IMR-90 (cell line): Measurements from ENCODE around the gene SLC35F3. TPM values are rescaled to one million over a fixed set of nuclear protein-coding genes. Genes with fewer than 3 reads are reported as not detected.

ENCODE experiments used
- ATAC-seq: fragments of 200-7000 bp; cut with Tn5 transposase; 2 replicates; pipeline ENCODE4 v1.9.1; 2020; ENCODE audit warnings: low read depth, mild to moderate bottlenecking, moderate library complexity
- BruUV-seq: library from RNA; stranded (reverse); fragments of 400-500 nt; replicated peaks from 2 replicates; lab custom pipeline; 2021; lab: Mats Ljungman, UMichigan
- CTCF ChIA-PET: fragments of 300-600 bp; formaldehyde crosslinking; extraction: SDS; loops from one replicate; lab custom pipeline; 2021; ENCODE audit warnings: antibody characterized with exemption; lab: Yijun Ruan, JAX
- POLR2A ChIA-PET: fragments of 300-600 bp; sonication (Branson Sonifier 250); formaldehyde crosslinking; loops from one replicate; lab custom pipeline; 2022; ENCODE audit warnings: antibody characterized with exemption; ENCODE audit not compliant: unreplicated experiment; lab: Charles Lee
- DNase-seq: peaks from one replicate; pipeline ENCODE4 v3.0.0; 2013
- H2AFZ ChIP-seq: replicated peaks from 2 replicates; pipeline ENCODE3; 2013; ENCODE audit warnings: low read length, mild to moderate bottlenecking; ENCODE audit not compliant: poor library complexity
- H2AK5ac ChIP-seq: 2 replicates; pipeline ENCODE4 v1.6.1; 2013; ENCODE audit warnings: low read depth, low read length, inconsistent platforms
- H2AK9ac ChIP-seq: replicated peaks from 2 replicates; pipeline ENCODE3; 2013; ENCODE audit warnings: mild to moderate bottlenecking, low read depth, low read length, moderate library complexity; ENCODE audit not compliant: poor library complexity
- H2BK120ac ChIP-seq: 2 replicates; pipeline ENCODE4 v1.6.1; 2013; ENCODE audit warnings: low read depth, low read length, inconsistent platforms
- H2BK15ac ChIP-seq: 3 replicates; pipeline ENCODE4 v1.6.1; 2013; ENCODE audit warnings: low read depth, low read length, inconsistent platforms
- H2BK20ac ChIP-seq: 2 replicates; pipeline ENCODE4 v1.6.1; 2013; ENCODE audit warnings: low read depth, mild to moderate bottlenecking, inconsistent platforms, low read length, moderate library complexity
- H2BK5ac ChIP-seq: 2 replicates; pipeline ENCODE4 v1.6.1; 2013; ENCODE audit warnings: mild to moderate bottlenecking, low read depth, low read length, inconsistent platforms; ENCODE audit not compliant: poor library complexity, severe bottlenecking
- H3K14ac ChIP-seq: replicated peaks from 2 replicates; pipeline ENCODE4 v1.6.1; 2013; ENCODE audit warnings: low read depth, low read length, inconsistent platforms
- H3K18ac ChIP-seq: 2 replicates; pipeline ENCODE4 v1.6.1; 2013; ENCODE audit warnings: low read depth, low read length, control low read depth
- H3K23ac ChIP-seq: 2 replicates; pipeline ENCODE4 v1.6.1; 2013; ENCODE audit warnings: low read depth, low read length, inconsistent platforms
- H3K27ac ChIP-seq: 2 replicates; pipeline ENCODE4 v1.5.1; 2013; ENCODE audit warnings: mild to moderate bottlenecking, control low read depth, low read length; ENCODE audit not compliant: insufficient read depth
- H3K27me3 ChIP-seq: 2 replicates; pipeline ENCODE4 v1.6.1; 2013; ENCODE audit warnings: low read length; ENCODE audit not compliant: control insufficient read depth, insufficient read depth
- H3K36me3 ChIP-seq: 2 replicates; pipeline ENCODE4 v1.6.1; 2013; ENCODE audit warnings: low read length, mixed read lengths; ENCODE audit not compliant: control insufficient read depth, insufficient read depth
- H3K4ac ChIP-seq: 2 replicates; pipeline ENCODE4 v1.6.1; 2013; ENCODE audit warnings: low read depth, low read length, inconsistent platforms
- H3K4me1 ChIP-seq: 2 replicates; pipeline ENCODE4 v1.6.1; 2013; ENCODE audit warnings: low read length, mixed read lengths; ENCODE audit not compliant: control insufficient read depth, insufficient read depth
- H3K4me2 ChIP-seq: 2 replicates; pipeline ENCODE4 v1.6.1; 2013; ENCODE audit warnings: low read depth, mild to moderate bottlenecking, control low read depth, low read length, moderate library complexity
- H3K4me3 ChIP-seq: 2 replicates; pipeline ENCODE4 v1.5.1; 2013; ENCODE audit warnings: low read depth, mild to moderate bottlenecking, control low read depth, low read length, moderate library complexity; ENCODE audit not compliant: insufficient read depth
- H3K56ac ChIP-seq: 2 replicates; pipeline ENCODE4 v1.6.1; 2013; ENCODE audit warnings: low read length, inconsistent platforms; ENCODE audit not compliant: insufficient read depth; ENCODE audit errors: extremely low read depth
- H3K79me1 ChIP-seq, 2 experiments: 2 replicates each; pipeline ENCODE4 v1.6.1; 2013; ENCODE audit warnings: low read length in 2 of 2, inconsistent platforms in 1 of 2, low read depth in 1 of 2
- H3K9ac ChIP-seq: 2 replicates; pipeline ENCODE4 v1.6.1; 2013; ENCODE audit warnings: low read depth, low read length, control low read depth
- H3K9me1 ChIP-seq: 2 replicates; pipeline ENCODE4 v1.6.1; 2013; ENCODE audit warnings: low read length, inconsistent platforms; ENCODE audit not compliant: insufficient read depth
- H3K9me3 ChIP-seq: 2 replicates; pipeline ENCODE4 v1.6.1; 2013; ENCODE audit warnings: low read length; ENCODE audit not compliant: control insufficient read depth, insufficient read depth
- H4K20me1 ChIP-seq: 2 replicates; pipeline ENCODE4 v1.6.1; 2013; ENCODE audit warnings: low read length, inconsistent platforms; ENCODE audit not compliant: insufficient read depth
- H4K5ac ChIP-seq: 2 replicates; pipeline ENCODE4 v1.6.1; 2013; ENCODE audit warnings: mild to moderate bottlenecking, low read depth, low read length, control low read depth
- H4K8ac ChIP-seq, 2 experiments: 2 replicates each; pipeline ENCODE4 v1.6.1; 2013; ENCODE audit warnings: low read depth in 2 of 2, low read length in 2 of 2, control low read depth in 1 of 2, inconsistent platforms in 1 of 2
- H4K91ac ChIP-seq: 2 replicates; pipeline ENCODE4 v1.6.1; 2013; ENCODE audit warnings: low read depth, low read length, inconsistent platforms; ENCODE audit not compliant: insufficient read depth
- CEBPB ChIP-seq: IDR thresholded peaks from 2 replicates; pipeline ENCODE4 v1.6.1; 2012; ENCODE audit warnings: low read depth, low read length, improper control_type of control experiment
- CHD1 ChIP-seq: IDR thresholded peaks from 2 replicates; pipeline ENCODE4 v1.6.1; 2012; ENCODE audit warnings: low read depth, low read length, improper control_type of control experiment
- FOS ChIP-seq: fragments of 150-350 bp; IDR thresholded peaks from 2 replicates; pipeline ENCODE4 v1.6.1; 2016; ENCODE audit warnings: low read depth, low read length
- MAZ ChIP-seq: IDR thresholded peaks from 2 replicates; pipeline ENCODE4 v1.6.1; 2012; ENCODE audit warnings: low read depth, mild to moderate bottlenecking, low read length, improper control_type of control experiment, moderate library complexity, borderline replicate concordance
- MXI1 ChIP-seq: IDR thresholded peaks from 2 replicates; pipeline ENCODE4 v1.6.1; 2012; ENCODE audit warnings: low read depth, mild to moderate bottlenecking, low read length, moderate library complexity, borderline replicate concordance
- NFE2L2 ChIP-seq: fragments of 150-350 bp; IDR thresholded peaks from 2 replicates; pipeline ENCODE4 v1.6.1; 2016; ENCODE audit warnings: low read depth, mild to moderate bottlenecking, low read length
- POLR2A ChIP-seq: IDR thresholded peaks from 2 replicates; pipeline ENCODE4 v1.6.1; 2012; ENCODE audit warnings: mild to moderate bottlenecking, low read depth, low read length
- RFX5 ChIP-seq: IDR thresholded peaks from 2 replicates; pipeline ENCODE4 v1.8.0; 2012; ENCODE audit warnings: low read depth, mild to moderate bottlenecking, low read length, moderate library complexity
- SMC3 ChIP-seq: fragments of 150-350 bp; IDR thresholded peaks from 2 replicates; pipeline ENCODE4 v1.6.1; 2016; ENCODE audit warnings: low read depth, mild to moderate bottlenecking, antibody characterized with exemption, low read length, moderate library complexity
- WGBS, 2 experiments: methylation state at CpG; one replicate each; pipeline versions ENCODE4 v1.1.5 to v1.1.7; 2013; ENCODE audit warnings: missing lambda C conversion rate in 2 of 2; ENCODE audit not compliant: insufficient read length in 1 of 2; ENCODE audit errors: extremely low coverage in 2 of 2; 5-methylcytosine and 5-hydroxymethylcytosine counted together
- dilution Hi-C: fragments of 300-500 bp; cut with HindIII; formaldehyde crosslinking; loops from one replicate; pipeline ENCODE4 v1.14.3; 2018; ENCODE audit warnings: low sequenced_read_pairs; ENCODE audit not compliant: unreplicated experiment
- in situ Hi-C: fragments of 300-500 bp; cut with MboI; formaldehyde crosslinking; loops from 3 replicates; pipeline ENCODE4 v1.14.3; 2019; ENCODE audit warnings: low sequenced_read_pairs, inconsistent platforms, mixed read lengths
- intact Hi-C: fragments of 100-400 bp; cut with micrococcal nuclease; formaldehyde crosslinking; loops from 2 replicates; pipeline ENCODE4 v1.10.0; 2022
- polyA plus RNA-seq, 3 experiments: library from polyadenylated mRNA; depleted of rRNA; stranded (reverse); fragments of >200 nt; gene quantifications; 2 replicates each; pipeline ENCODE4 v1.2.3, GENCODE V29; 2012; ENCODE audit warnings: low replicate concordance in 1 of 3
- total RNA-seq: library from RNA; depleted of rRNA; stranded (reverse); fragments of >200 nt; gene quantifications from 2 replicates; pipeline ENCODE4 v1.2.3, GENCODE V29; 2012
- TF ChIP-seq, protein P1 (sequence below): fragments of 150-350 bp; IDR thresholded peaks from 2 replicates; pipeline ENCODE4 v1.6.1; 2017; ENCODE audit warnings: mild to moderate bottlenecking, antibody characterized with exemption, low read length, low read depth
- TF ChIP-seq, protein P2 (sequence below): fragments of 150-350 bp; IDR thresholded peaks from 2 replicates; pipeline ENCODE4 v1.6.1; 2016; ENCODE audit warnings: low read depth, mild to moderate bottlenecking, low read length, moderate library complexity, borderline replicate concordance

SLC35F3 gene
- total and polyA plus RNA-seq, 2 of the 4 experiments (the other 2 are of a cell fraction), result under 0.01 to 0.17 TPM

GRCh38 chr1:234107416-234108021 lies 203.0 kb downstream of the SLC35F3 start:
- Histone ChIP-seq H4K91ac (no peak overlapping the region), H3K9me3 (no peaks in the 10 kb centered on the region), H3K4me1 (no peaks in the 10 kb centered on the region), H3K79me1 (no peaks in the 10 kb centered on the region), H2BK20ac (no peak overlapping the region), H4K5ac (no peak overlapping the region), H2AK9ac (no peak overlapping the region), H2BK15ac (no peak overlapping the region), H2BK120ac (no peak overlapping the region), H3K18ac (no peak overlapping the region), H3K4ac (no peak overlapping the region), H3K9me1 (no peaks in the 10 kb centered on the region), H3K27ac (no peak overlapping the region), H3K56ac (no peak overlapping the region), H3K4me2 (no peak overlapping the region), H3K27me3 (no peaks in the 10 kb centered on the region), H2BK5ac (no peak overlapping the region), H3K14ac (no peak overlapping the region), H3K23ac (no peak overlapping the region), H3K9ac (no peak overlapping the region), H4K8ac (no peak overlapping the region), H2AFZ (no peak overlapping the region), H3K36me3 (no peaks in the 10 kb centered on the region), H4K20me1 (no peaks in the 10 kb centered on the region), H2AK5ac (no peak overlapping the region), H3K4me3 (no peak overlapping the region)
- intact Hi-C loops (no loop called here), dilution Hi-C loops (no loop called here), in situ Hi-C loops (loop anchor here (25.0 kb wide), 1 partner anchor 480 kb away; no protein-coding TSS in a partner anchor)
- WGBS, 2 experiments, result no CpG with 5 or more reads among the region's 3 CpGs
- DNase-seq (no peak), ATAC-seq (no peak)
- CTCF ChIA-PET, result no interaction called here
- POLR2A ChIA-PET, result no interaction called here
- TF ChIP-seq SMC3 (no peak), POLR2A (no peak), RFX5 (no peak), CHD1 (no peak), CEBPB (no peak), FOS (no peak), MAZ (no peak), MXI1 (no peak), NFE2L2 (no peak)
- TF ChIP-seq, protein P1, sequence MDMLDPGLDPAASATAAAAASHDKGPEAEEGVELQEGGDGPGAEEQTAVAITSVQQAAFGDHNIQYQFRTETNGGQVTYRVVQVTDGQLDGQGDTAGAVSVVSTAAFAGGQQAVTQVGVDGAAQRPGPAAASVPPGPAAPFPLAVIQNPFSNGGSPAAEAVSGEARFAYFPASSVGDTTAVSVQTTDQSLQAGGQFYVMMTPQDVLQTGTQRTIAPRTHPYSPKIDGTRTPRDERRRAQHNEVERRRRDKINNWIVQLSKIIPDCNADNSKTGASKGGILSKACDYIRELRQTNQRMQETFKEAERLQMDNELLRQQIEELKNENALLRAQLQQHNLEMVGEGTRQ, result no peak
- TF ChIP-seq, protein P2, sequence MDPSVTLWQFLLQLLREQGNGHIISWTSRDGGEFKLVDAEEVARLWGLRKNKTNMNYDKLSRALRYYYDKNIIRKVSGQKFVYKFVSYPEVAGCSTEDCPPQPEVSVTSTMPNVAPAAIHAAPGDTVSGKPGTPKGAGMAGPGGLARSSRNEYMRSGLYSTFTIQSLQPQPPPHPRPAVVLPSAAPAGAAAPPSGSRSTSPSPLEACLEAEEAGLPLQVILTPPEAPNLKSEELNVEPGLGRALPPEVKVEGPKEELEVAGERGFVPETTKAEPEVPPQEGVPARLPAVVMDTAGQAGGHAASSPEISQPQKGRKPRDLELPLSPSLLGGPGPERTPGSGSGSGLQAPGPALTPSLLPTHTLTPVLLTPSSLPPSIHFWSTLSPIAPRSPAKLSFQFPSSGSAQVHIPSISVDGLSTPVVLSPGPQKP, result no peak
- no TSS peak for BruUV-seq
